ENCODE results near the gene HNRNPM. TPM values are rescaled to one million over a fixed set of nuclear protein-coding genes. Genes with fewer than 3 reads are reported as not detected.
A peak's percentile ranks its signal among the peaks of the same experiment; 100 is the strongest.
"Not testable (repeated sequence)": the region's sequence is repeated elsewhere in the genome, so short reads cannot be mapped to it uniquely, and the experiment has no call there.

Gene HNRNPM
- total and polyA plus RNA-seq, 2 experiments from 2014 or later: 79.1 to 246 TPM

DNA sequence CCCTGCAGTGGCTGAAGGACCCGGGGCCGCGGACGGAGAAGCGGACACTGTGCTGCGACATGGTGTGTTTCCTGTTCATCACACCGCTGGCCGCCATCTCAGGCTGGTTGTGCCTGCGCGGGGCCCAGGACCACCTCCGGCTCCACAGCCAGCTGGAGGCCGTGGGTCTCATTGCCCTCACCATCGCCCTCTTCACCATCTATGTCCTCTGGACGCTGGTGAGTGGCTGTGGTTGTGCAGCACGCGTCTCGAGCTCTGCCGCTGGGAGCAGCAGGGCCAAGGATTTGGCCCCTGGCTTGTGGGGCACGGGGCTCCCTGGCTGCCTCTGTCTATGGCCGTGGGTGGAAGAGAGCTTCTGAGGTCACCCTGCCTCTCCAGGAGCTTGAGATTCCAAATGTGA is 14.1 kb upstream of the HNRNPM start:
- DNase-seq (ENCODE audit: low read depth in 1 of 2, low spot score in 1 of 2): no peak
- TF ChIP-seq, protein P1, sequence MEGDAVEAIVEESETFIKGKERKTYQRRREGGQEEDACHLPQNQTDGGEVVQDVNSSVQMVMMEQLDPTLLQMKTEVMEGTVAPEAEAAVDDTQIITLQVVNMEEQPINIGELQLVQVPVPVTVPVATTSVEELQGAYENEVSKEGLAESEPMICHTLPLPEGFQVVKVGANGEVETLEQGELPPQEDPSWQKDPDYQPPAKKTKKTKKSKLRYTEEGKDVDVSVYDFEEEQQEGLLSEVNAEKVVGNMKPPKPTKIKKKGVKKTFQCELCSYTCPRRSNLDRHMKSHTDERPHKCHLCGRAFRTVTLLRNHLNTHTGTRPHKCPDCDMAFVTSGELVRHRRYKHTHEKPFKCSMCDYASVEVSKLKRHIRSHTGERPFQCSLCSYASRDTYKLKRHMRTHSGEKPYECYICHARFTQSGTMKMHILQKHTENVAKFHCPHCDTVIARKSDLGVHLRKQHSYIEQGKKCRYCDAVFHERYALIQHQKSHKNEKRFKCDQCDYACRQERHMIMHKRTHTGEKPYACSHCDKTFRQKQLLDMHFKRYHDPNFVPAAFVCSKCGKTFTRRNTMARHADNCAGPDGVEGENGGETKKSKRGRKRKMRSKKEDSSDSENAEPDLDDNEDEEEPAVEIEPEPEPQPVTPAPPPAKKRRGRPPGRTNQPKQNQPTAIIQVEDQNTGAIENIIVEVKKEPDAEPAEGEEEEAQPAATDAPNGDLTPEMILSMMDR (IDR thresholded peaks at IDR 0.05; ENCODE audit: low read depth, low read length): no peak
- no peaks in the 10 kb centered on the region for H3K36me3 ChIP-seq
- H3K4me1 ChIP-seq (ENCODE audit: low read depth): no peaks in the 10 kb centered on the region
- H3K9me3 ChIP-seq (ENCODE audit: low read depth): no peaks in the 10 kb centered on the region
- H3K27ac ChIP-seq: no peak overlapping the region
- H3K27me3 ChIP-seq: no peaks in the 10 kb centered on the region
- H3K4me3 ChIP-seq: no peak overlapping the region

DNA sequence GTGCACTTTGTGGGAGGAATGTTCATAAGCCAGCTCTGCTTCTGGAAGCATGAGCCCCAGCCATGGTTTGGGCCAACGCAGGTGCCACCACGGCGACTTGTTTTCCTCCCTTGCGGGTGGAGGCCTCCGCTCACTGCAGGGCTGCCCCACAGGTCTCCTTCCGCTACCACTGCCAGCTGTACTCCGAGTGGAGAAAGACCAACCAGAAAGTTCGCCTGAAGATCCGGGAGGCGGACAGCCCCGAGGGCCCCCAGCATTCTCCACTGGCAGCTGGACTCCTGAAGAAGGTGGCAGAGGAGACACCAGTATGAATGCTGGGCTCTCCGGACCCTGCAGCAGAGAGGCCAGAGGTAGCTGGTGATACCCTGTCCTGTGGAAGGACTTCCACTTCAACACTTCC is 6.5 kb upstream of the HNRNPM start:
- Histone ChIP-seq H3K36me3 (no peaks in the 10 kb centered on the region), H3K4me1 (ENCODE audit: low read depth) (no peaks in the 10 kb centered on the region), H3K27ac (no peak overlapping the region), H3K9me3 (ENCODE audit: low read depth) (no peaks in the 10 kb centered on the region), H3K4me3 (no peak overlapping the region), H3K27me3 (no peaks in the 10 kb centered on the region)
- TF ChIP-seq, protein P1 (IDR thresholded peaks at IDR 0.05; ENCODE audit: low read depth, low read length): no peak
- DNase-seq (ENCODE audit: low read depth in 1 of 2, low spot score in 1 of 2): no peak

DNA sequence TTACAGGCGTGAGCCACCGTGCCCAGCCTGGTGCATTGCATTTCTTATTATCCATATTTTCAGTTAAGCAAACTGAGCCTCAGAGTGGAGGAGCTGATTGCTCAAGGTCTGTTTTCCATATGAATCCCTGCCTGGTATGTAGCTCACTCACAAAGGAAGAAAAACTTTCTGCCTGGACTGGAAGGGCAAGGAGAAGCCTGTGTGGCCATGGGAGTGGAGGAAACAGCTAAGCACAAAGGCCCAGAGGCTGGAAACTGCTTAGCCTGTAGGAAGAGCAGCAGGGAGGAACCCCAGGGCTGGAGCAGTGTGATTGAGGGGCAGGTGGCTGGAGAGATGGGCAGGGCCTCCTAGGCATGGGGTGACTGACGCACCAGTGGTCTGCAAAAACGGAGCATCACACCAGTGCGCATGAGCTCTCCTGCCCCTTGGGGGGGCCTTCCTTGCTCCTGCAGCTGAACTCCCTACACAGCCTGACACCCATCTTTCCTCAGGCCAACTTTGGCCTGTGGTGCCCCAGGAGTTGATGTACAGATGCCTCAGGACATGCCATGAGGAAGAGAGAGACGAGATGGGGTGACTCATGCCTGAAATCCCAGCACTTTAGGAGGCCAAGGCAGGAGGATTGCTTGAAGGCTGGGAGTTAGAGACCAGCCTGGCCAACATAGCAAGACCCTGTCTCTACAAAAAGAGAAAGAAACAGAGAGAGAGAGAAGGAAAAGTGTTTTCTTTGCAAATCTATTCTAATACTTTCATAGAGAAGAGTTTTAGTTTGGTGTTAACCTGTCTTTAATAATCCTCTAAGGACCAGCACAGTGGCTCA is 2.8 kb upstream of the HNRNPM start:
- TF ChIP-seq, protein P1 (IDR thresholded peaks at IDR 0.05; ENCODE audit: low read depth, low read length): no peak
- no peak overlapping the region for H3K27ac ChIP-seq
- peaks cover 12% of the 10 kb centered on the region for H3K4me1 ChIP-seq (ENCODE audit: low read depth)
- DNase-seq (ENCODE audit: low read depth in 1 of 2, low spot score in 1 of 2): no peak
- peaks cover 4% of the 10 kb centered on the region for H3K36me3 ChIP-seq
- no peak overlapping the region for H3K4me3 ChIP-seq
- H3K27me3 ChIP-seq: no peaks in the 10 kb centered on the region
- H3K9me3 ChIP-seq (ENCODE audit: low read depth): no peaks in the 10 kb centered on the region

DNA sequence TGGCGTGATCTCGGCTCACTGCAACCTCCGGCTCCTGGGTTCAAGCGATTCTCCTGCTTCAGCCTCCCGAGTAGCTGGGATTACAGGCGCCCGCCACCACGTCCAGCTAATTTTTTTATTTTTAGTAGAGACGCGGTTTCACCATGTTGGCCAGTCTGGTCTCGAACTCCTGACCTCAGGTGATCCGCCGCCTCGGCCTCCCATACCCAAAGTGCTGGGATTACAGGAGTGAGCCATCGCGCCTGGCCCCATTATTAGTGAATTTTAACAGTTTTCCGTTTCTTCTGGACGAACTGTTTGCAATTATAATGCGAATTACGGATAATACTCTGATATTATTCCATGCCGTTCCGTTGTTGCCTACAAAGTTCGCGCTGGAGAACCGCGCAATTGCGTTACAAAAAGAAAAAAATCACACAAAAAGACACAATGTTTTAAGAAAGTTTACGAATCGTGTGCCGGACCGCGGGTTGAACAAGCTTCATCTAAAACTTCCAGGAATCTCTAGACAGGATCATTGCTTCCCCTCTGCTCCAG is 567 bp upstream of the HNRNPM start:
- peak overlapping the region; percentile 99 for H3K27ac ChIP-seq
- H3K36me3 ChIP-seq; DNase-seq (ENCODE audit: low read depth in 1 of 2, low spot score in 1 of 2); H3K27me3 ChIP-seq; H3K9me3 ChIP-seq (ENCODE audit: low read depth): not testable (repeated sequence)
- H3K4me3 ChIP-seq: peak overlapping the region; percentile 99
- peaks cover 32% of the 10 kb centered on the region for H3K4me1 ChIP-seq (ENCODE audit: low read depth)

DNA sequence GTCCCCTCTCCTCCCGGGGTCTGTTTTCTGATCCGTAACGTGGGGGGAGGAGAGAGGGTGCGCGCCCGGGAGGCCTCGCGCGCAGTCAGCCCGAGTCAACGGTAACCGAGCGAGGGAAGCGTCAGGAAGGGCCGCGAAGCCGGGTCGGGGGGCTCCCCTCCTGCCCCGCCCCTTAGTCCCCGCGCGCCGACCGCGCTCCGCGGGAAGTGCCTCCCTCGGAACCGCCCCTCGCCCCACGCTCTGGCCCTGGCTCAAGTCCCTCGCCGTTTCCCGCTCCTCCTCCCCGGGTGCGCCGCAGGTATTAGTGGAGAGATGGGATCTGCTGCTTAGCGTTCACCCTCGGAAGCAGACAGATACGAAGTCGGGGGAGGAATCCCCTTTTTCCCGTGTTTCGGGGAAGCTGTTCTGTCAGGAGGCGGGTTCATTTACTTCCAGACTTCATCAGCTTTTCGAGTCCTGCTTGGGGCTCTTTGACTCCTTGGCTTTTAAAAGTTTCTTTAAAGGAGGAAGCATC is 770 bp downstream of the HNRNPM start:
- peaks cover 8% of the 10 kb centered on the region for H3K36me3 ChIP-seq
- DNase-seq (ENCODE audit: low read depth in 1 of 2, low spot score in 1 of 2): peak; percentile 41 to 69
- H3K4me3 ChIP-seq: peak overlapping the region; percentile 99
- TF ChIP-seq, protein P1 (IDR thresholded peaks at IDR 0.05; ENCODE audit: low read depth, low read length): no peak
- H3K4me1 ChIP-seq (ENCODE audit: low read depth): peaks cover 32% of the 10 kb centered on the region
- peak overlapping the region; percentile 99 for H3K27ac ChIP-seq
- no peaks in the 10 kb centered on the region for H3K9me3 ChIP-seq (ENCODE audit: low read depth)
- H3K27me3 ChIP-seq: no peaks in the 10 kb centered on the region
